ENCODE measurements around the gene EFTUD2. TPM values are rescaled to one million over a fixed set of nuclear protein-coding genes. Genes with fewer than 3 reads are reported as not detected.

EFTUD2 gene
- total and polyA plus RNA-seq, 4 donors: 19.8 to 84.3 (median 33.3) TPM

DNA sequence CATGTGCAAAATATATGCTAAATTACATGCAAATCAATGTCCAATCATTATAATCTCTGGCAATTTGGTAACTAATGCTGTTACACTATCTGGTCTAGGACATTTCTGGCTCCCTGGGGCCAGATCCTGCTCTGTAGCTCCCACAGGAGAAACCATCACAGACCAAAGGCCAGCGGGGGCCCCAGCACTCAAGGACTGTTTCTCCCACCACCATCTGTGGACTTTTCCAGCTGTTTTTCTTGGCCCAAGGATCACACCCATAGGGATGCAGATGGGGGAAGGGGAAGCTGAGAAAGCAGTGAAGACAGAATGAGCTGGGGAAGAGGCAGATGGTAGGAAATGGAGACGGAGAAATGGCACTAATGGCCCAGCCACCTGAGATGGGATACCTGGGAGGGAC is 51.7 kb downstream of the EFTUD2 start, which contains the start of gene HIGD1B:
Gene HIGD1B, plus strand, starts transcription at position 298 of the 400 bp plus-strand sequence. CDS start 270 bp downstream, outside the sequence.
- Histone ChIP-seq H3K4me3 (ENCODE audit: low read depth in 1 of 3, low read length in 3 of 3) (no peak within 1 kb of the TSS), H3K9ac (ENCODE audit: low read depth in 1 of 2, low read length in 2 of 2) (no peak within 1 kb of the TSS)

GRCh38 chr17:44846206-44846605 is 53.0 kb downstream of the EFTUD2 start:
- 77% methylated on average over 8 of the region's 8 CpGs for WGBS
- TF ChIP-seq YY1 (IDR thresholded peaks at IDR 0.05) (no peak), REST (IDR thresholded peaks at IDR 0.05) (no peak), FOXA1 (IDR thresholded peaks at IDR 0.05) (no peak), CTCF (IDR thresholded peaks at IDR 0.05; ENCODE audit: low read depth, low read length, missing input control) (no peak)
- TF ChIP-seq, protein P1, sequence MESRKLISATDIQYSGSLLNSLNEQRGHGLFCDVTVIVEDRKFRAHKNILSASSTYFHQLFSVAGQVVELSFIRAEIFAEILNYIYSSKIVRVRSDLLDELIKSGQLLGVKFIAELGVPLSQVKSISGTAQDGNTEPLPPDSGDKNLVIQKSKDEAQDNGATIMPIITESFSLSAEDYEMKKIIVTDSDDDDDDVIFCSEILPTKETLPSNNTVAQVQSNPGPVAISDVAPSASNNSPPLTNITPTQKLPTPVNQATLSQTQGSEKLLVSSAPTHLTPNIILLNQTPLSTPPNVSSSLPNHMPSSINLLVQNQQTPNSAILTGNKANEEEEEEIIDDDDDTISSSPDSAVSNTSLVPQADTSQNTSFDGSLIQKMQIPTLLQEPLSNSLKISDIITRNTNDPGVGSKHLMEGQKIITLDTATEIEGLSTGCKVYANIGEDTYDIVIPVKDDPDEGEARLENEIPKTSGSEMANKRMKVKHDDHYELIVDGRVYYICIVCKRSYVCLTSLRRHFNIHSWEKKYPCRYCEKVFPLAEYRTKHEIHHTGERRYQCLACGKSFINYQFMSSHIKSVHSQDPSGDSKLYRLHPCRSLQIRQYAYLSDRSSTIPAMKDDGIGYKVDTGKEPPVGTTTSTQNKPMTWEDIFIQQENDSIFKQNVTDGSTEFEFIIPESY (IDR thresholded peaks at IDR 0.05): no peak

More for the DNA sequence above, 51.7 kb downstream of the EFTUD2 start, which contains the start of gene HIGD1B:
- H3K27ac ChIP-seq (ENCODE audit: low read depth in 1 of 2, low read length in 2 of 2): no peak within 1 kb of the TSS
- no peaks in the 10 kb centered on the region for H3K27me3 ChIP-seq (ENCODE audit: control insufficient read depth in 4 of 4, insufficient read depth in 4 of 4, low read length in 3 of 4)
- no peaks in the 10 kb centered on the region for H3K4me1 ChIP-seq (ENCODE audit: control insufficient read depth in 4 of 4, insufficient read depth in 4 of 4, low read length in 3 of 4)
- 83% methylated on average over 2 of the region's 2 CpGs for WGBS
- peaks cover 11 to 28% (median 23%) of the 10 kb centered on the region in 4 donors for H3K36me3 ChIP-seq (ENCODE audit: control insufficient read depth in 4 of 4, insufficient read depth in 3 of 4, low read depth in 1 of 4, low read length in 3 of 4)
- DNase-seq (ENCODE audit: low spot score): no peak
- H3K9me3 ChIP-seq (ENCODE audit: control insufficient read depth in 4 of 4, low read length in 3 of 4): no peaks in the 10 kb centered on the region
- TF ChIP-seq JUND (IDR thresholded peaks at IDR 0.05): no peak
- no peak for TF ChIP-seq FOXA2 (IDR thresholded peaks at IDR 0.05)
- no peak for TF ChIP-seq REST (IDR thresholded peaks at IDR 0.05)
- no peak for TF ChIP-seq YY1 (IDR thresholded peaks at IDR 0.05)
- no peak for TF ChIP-seq ATF3 (IDR thresholded peaks at IDR 0.05)
- no peak for TF ChIP-seq RXRA (IDR thresholded peaks at IDR 0.05)
- no peak for TF ChIP-seq NR2F2 (IDR thresholded peaks at IDR 0.05)
- no peak for TF ChIP-seq EGR1 (IDR thresholded peaks at IDR 0.05; ENCODE audit: low read depth in 2 of 2)
- TF ChIP-seq, protein P1 (IDR thresholded peaks at IDR 0.05): no peak
- no peak for TF ChIP-seq HNF4A (conservative IDR thresholded peaks at IDR 0.05)
- TF ChIP-seq, protein P2, sequence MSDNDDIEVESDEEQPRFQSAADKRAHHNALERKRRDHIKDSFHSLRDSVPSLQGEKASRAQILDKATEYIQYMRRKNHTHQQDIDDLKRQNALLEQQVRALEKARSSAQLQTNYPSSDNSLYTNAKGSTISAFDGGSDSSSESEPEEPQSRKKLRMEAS (IDR thresholded peaks at IDR 0.05): no peak
- no peak for TF ChIP-seq FOXA1 (IDR thresholded peaks at IDR 0.05)
- no peak for TF ChIP-seq TAF1 (conservative IDR thresholded peaks at IDR 0.05)
- no peak for TF ChIP-seq HNF4G (IDR thresholded peaks at IDR 0.05)
- no peak for TF ChIP-seq RAD21 (IDR thresholded peaks at IDR 0.05)

More at GRCh38 chr17:44846206-44846605, 53.0 kb downstream of the EFTUD2 start:
- H3K4me3 ChIP-seq (ENCODE audit: low read depth in 1 of 3, low read length in 3 of 3): no peak overlapping the region
- no peak overlapping the region for H3K9ac ChIP-seq (ENCODE audit: low read depth in 1 of 2, low read length in 2 of 2)
- H3K4me1 ChIP-seq (ENCODE audit: control insufficient read depth in 4 of 4, insufficient read depth in 4 of 4, low read length in 3 of 4): no peaks in the 10 kb centered on the region
- H3K27me3 ChIP-seq (ENCODE audit: control insufficient read depth in 4 of 4, insufficient read depth in 4 of 4, low read length in 3 of 4): no peaks in the 10 kb centered on the region
- H3K27ac ChIP-seq (ENCODE audit: low read depth in 1 of 2, low read length in 2 of 2): no peak overlapping the region
- DNase-seq (ENCODE audit: low spot score): no peak
- H3K36me3 ChIP-seq (ENCODE audit: control insufficient read depth in 4 of 4, insufficient read depth in 3 of 4, low read depth in 1 of 4, low read length in 3 of 4): peaks cover 5 to 16% (median 14%) of the 10 kb centered on the region in 4 donors
- no peaks in the 10 kb centered on the region for H3K9me3 ChIP-seq (ENCODE audit: control insufficient read depth in 4 of 4, low read length in 3 of 4)

Measured in liver (tissue), 9 donors.